ENCODE measurements around the gene LATS1.
"Not testable (repeated sequence)": the region's sequence is repeated elsewhere in the genome, so short reads cannot be mapped to it uniquely, and the experiment has no call there.

Gene LATS1

GRCh38 chr6:149717588-149718458 is at the start of gene LATS1:
TSS of gene LATS1 (minus strand) at chr6:149718101. CDS start at chr6:149702126, 15,975 bp downstream.
- peak; percentile 87 for DNase-seq (ENCODE audit: low read depth)

- DNase-seq (ENCODE audit: low read depth): no peak
Observed at GRCh38 chr6:149766156-149766769, 48.4 kb upstream of the LATS1 start.

GRCh38 chr6:149763866-149764265 is 46.0 kb upstream of the LATS1 start:
- no peak for DNase-seq (ENCODE audit: low read depth)

- DNase-seq (ENCODE audit: low read depth): no peak
Observed at GRCh38 chr6:149761438-149761837, 43.5 kb upstream of the LATS1 start.

- DNase-seq (ENCODE audit: low read depth): no peak
Observed at GRCh38 chr6:149756261-149756636, 38.3 kb upstream of the LATS1 start.

- no peak for DNase-seq (ENCODE audit: low read depth)
Observed at GRCh38 chr6:149755300-149756260, 37.7 kb upstream of the LATS1 start.

- DNase-seq (ENCODE audit: low read depth): no peak
Observed at GRCh38 chr6:149754548-149754947, 36.6 kb upstream of the LATS1 start.

GRCh38 chr6:149753374-149753637 is 35.4 kb upstream of the LATS1 start:
- not testable (repeated sequence) for DNase-seq (ENCODE audit: low read depth)

GRCh38 chr6:149752600-149753373 is 34.9 kb upstream of the LATS1 start:
- DNase-seq (ENCODE audit: low read depth): no peak

- not testable (repeated sequence) for DNase-seq (ENCODE audit: low read depth)
Observed at GRCh38 chr6:149751920-149752319, 34.0 kb upstream of the LATS1 start.

GRCh38 chr6:149751239-149751638 is 33.3 kb upstream of the LATS1 start:
- DNase-seq (ENCODE audit: low read depth): no peak

GRCh38 chr6:149750136-149750609 is 32.3 kb upstream of the LATS1 start:
- peak; percentile 24 for DNase-seq (ENCODE audit: low read depth)

GRCh38 chr6:149749594-149750135 is 31.8 kb upstream of the LATS1 start, which contains the start of gene PCMT1:
TSS of gene PCMT1 (plus strand) at chr6:149749741. CDS start at chr6:149749902, 161 bp downstream.
- peak; percentile 92 for DNase-seq (ENCODE audit: low read depth)

GRCh38 chr6:149749082-149749593 is 31.2 kb upstream of the LATS1 start:
- not testable (repeated sequence) for DNase-seq (ENCODE audit: low read depth)

- DNase-seq (ENCODE audit: low read depth): peak; percentile 80
Observed at GRCh38 chr6:149746147-149746946, 28.4 kb upstream of the LATS1 start, which contains the start of gene NUP43. TSS of gene NUP43 (minus strand) at chr6:149746529. CDS start at chr6:149746495, 34 bp downstream.

- not testable (repeated sequence) for DNase-seq (ENCODE audit: low read depth)
Observed at GRCh38 chr6:149745252-149745651, 27.4 kb upstream of the LATS1 start.

- no peak for DNase-seq (ENCODE audit: low read depth)
Observed at GRCh38 chr6:149734915-149735314, 17.0 kb upstream of the LATS1 start.

GRCh38 chr6:149733089-149733720 is 15.3 kb upstream of the LATS1 start:
- DNase-seq (ENCODE audit: low read depth): no peak

- no peak for DNase-seq (ENCODE audit: low read depth)
Observed at GRCh38 chr6:149729824-149730223, 11.9 kb upstream of the LATS1 start.
